Measurements from ENCODE around the gene TEX38.
"Not testable (repeated sequence)": the region's sequence is repeated elsewhere in the genome, so short reads cannot be mapped to it uniquely, and the experiment has no call there.

The TEX38 gene

DNA sequence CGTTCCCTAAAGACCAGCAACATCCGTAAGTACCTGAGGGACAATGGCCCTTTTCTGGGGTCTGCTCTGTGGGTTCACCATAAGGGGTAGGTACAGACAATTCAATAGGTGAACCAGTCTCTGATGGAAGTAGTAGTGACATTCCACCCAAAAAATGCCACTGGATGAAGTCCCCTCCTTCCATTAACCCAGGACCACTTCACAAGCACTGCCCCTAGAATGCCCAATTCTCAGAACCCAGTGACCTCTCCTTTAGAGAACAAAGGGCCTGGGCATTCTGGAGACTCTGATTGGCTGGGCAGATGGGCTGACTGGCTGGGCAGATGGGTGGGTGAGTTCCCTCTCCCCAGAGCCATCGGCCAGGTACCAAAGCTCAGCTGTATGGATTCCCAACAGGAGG lies at the start of gene TEX38:
TSS of gene TEX38 (plus strand) at position 301 of the 400 bp plus-strand sequence. CDS start at position 382, 81 bp downstream.
- no peak for DNase-seq (ENCODE audit: low read depth)

DNA sequence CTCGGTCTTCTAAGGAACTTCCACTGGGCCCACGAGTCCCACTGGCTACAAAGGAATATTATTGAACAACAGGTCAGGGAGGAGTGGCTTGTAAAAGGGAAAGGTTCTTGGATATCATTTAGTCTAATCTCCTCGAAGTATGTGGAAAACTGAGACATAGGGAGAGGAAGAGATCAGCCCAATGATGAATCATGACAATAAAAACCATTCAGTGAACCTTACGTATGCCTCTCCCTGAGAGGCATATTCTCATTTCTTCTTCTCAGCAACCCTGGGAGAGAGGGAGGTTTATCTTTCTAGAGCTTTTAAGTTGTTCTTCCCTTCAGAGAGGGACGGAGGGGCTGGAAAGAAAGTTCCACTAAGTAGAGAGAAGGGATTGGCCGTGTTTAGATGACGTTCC lies 49.7 kb upstream of the TEX38 start:
- DNase-seq (ENCODE audit: low read depth), result peak; percentile 54

DNA sequence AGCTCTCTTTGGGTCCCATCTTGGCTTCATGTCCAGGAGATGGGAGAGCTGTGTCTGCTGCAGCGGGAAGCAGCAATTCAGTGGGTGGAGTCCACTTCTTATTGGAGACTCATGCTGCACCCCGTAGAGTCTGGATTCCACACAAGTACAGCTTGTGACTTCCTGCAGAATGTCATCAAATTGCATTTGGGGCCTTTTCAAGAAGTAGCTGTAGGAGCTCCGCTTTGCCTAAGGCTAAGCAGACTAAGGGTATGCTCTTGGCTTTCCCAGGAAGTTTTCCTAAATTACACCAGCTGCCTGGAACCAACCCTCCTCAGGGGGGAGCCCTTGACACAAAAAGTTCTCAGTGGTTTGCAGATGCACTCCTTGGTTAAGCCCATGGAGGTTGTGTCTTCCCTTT lies 49.3 kb upstream of the TEX38 start:
- peak; percentile 47 for DNase-seq (ENCODE audit: low read depth)

DNA sequence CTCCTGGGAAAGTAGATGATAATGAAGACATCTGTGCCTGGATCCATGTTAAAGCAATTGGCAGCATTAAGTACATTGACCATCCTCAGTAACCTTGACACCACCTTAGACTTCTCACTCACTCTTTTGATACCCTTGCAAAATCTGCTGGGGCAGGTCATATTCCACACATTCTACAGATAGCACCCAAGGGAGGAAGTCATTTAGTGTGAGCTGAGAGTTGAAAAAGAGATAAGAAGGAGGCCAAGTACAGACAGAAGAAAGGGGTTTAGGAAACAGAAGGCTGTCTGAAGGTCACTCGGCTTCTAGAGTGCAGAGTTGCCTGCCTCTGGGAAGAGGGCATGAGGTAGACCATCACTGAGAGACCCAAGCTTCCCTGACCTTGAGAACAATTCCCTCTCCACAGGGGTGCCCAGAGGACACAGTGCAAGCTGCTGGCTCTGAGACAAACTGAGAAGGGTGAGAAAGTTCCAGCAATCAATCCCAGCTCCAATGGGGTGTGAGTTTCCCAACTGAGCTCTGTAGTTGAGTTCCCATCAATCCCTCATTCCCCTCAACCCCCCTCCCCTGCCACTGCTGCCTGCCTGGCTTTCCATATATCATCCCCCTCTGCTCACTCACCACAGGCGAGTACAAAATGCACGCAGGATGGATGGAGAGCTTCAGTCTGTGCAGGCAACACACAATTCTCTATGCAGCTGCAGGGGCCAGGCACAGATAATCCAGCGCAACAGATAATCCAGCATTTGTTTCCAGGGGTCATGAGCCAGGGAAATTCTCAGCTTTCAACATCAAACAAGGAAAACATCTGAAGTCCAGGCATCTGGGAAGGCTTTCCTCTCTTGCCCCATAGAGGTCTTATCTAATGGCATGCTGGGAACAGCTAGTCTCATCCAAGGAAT lies 47.7 kb upstream of the TEX38 start:
- no peak for DNase-seq (ENCODE audit: low read depth)

DNA sequence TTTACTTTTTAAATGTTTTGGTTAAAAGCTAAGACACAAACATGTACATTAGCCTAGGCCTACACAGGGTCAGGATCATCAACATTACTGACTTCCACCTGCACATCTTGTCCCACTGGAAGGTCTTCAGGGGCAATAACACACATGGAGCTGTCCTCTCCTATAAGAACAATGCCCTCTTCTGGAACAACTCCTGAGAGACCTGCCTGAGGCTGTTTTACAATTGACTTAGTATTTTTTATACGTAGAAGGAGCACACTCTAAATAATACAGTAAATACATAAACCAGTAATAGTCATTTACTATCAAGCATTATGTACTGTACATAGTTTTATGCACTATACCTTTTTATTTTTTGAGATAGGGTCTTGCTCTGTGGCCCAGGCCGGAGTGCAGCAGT lies 40.9 kb upstream of the TEX38 start:
- no peak for DNase-seq (ENCODE audit: low read depth)

DNA sequence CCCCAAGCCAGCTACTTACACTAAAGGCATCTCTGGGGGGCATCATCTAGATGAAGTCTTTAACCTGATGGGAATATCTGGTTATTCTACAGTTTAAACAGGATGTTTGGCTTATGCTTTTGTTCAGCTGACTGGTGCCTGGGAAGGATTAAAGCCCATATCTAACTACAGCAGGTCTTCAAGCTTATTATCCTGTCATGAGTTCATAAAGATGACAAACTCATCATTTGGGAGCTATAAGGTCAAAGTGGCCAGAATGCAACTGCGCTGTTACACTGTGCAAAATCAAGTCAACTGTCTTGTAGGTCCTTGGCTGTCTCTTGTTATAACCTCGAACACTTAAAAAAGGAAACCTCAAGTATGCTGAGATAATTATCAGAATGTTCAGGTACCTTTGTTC lies 36.4 kb upstream of the TEX38 start:
- no peak for DNase-seq (ENCODE audit: low read depth)

DNA sequence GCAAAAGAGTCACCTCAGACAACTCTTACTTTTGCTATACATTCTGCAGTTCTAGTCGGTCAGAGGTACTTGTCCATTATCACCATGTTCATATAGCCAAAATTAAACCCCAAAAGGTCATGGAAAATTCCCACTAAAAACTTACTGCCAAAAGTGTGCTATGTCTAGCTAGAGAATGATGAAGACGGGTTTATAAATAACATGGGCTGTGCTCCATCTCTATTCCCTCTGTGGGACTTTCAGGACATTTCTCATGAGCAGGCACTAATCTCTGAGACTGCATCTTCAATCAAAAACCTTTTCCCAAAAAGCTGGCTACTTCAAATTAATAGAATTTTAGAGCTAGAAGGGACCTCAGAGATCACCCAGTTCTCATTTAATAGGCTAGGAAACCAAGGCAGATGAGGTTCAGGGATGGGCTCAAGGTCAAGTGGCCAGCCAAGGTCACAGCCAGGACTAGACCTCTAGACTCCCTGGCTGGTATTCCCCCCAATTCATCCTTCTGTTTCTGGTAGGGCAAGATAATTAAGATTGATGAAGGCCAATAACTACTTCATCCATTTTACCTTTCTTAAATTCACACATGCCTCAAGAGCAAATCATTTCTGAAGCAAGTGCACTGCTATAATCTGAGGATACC lies 34.1 kb upstream of the TEX38 start:
- no peak for DNase-seq (ENCODE audit: low read depth)

DNA sequence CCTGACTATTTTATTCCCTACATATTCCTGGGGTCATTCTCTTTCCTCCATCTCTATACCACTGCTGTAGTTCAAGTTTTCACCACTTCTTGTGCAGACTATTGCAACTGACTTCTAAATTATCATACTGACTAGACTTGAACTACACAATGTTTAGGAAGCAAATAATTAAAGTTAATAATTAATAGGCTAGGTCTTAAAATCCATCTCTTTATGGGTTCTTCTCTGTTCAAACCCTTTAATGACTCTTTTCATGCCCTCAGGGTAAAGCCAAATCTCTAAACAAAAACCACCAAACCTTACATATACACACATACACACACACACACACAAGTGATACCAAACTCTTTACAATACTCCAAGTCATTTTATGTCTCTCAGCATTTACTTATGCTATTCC lies 32.7 kb upstream of the TEX38 start:
- DNase-seq (ENCODE audit: low read depth), result no peak

DNA sequence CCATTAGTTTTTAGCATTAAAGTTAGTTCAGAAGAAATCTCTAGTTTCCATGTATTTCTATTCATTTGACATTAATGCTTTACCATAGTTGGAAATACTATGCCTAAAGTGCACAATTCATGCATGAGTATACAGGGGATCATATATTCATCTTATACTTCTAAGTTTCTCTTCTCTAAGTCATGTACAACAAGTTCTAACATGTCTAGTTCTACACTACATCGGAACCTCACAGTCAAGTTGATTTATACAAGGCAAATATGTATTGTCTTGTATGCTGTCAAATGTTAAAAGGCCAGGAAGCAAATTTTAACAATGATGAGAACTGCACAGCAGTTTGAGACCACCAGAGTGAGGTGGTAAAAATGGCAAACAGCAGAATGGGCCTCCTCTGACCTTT lies 32.1 kb upstream of the TEX38 start:
- no peak for DNase-seq (ENCODE audit: low read depth)

DNA sequence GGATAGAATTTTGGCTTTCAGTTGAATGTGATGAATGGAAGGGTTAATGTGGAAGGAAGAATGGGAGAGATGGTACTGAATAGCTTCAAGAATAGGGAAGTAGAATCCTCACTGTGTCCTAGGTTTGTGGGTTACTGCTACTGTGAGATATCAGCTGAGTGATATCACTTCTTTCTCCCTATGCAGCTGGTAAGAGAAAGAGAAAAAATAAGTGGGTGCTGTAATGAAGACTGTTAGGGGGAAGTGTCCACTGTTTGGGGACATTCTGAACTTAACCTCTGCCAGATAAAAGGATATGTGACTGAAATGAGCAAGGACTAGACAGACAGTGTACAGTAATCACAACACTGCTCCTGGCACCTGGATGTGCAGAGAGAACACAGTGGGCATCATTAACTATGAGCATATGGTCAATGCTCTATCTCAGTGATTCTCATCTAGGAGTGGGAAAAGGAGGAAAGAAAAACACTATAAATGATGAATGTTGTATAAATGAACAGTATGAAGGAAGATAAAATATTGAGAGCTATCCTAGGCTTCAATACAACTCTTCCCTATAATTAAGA lies 29.5 kb upstream of the TEX38 start:
- DNase-seq (ENCODE audit: low read depth), result no peak

DNA sequence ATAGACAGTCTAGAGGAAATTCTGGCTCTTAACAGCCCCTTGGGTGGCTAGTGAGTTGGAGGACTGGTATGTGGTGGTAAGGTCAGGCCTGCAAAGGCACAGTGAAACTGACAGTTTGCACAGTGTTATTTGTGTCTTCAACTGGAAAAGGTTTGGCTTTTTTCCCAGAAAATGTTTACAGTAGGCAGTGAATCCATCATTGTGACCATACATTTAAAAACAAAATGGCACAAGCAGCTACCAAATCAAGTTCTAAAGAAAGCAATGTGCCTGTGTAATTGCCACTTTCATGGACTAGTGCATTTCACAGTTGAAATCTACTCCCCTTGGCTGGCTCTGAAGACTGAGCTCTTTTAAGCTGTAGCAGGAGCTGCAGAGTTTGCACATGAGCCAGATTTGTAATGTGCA lies 28.3 kb upstream of the TEX38 start:
- DNase-seq (ENCODE audit: low read depth), result peak; percentile 91

DNA sequence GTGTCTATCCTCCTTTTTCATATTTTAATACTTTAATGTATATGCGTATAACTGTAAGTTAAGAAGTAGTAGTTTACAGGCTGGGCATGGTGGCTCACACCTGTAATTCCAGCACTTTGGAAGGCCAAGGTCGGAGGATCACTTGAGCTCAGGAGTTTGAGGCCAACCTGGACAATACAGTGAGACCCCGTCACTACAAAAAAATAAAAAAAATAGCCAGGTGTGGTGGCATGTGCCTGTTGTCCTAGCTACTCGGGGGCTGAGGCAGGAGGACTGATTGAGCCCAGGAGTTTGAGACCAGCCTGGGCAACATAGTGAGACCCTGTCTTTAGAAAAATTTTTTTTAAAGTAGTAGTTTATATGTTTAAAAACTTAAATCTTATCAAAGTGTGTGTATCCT lies 25.8 kb upstream of the TEX38 start:
- DNase-seq (ENCODE audit: low read depth), result no peak

DNA sequence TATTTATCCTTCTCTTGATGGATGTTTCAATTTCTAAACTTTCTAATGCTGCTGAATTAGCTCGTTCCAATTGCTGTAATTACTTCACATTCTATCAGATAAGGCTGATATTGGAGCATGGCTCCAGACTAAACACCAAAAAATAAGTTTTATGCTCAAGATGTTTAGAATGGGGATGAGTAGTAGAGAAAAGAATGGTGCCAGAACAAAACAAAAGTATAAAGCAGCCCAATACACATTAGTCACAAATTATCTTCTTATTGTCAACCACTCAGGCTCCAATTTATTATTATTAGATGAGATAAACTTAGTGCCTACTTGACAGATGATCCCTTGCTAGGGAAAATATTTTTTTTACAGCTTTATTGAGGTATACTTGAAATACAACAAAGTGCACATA lies 25.3 kb upstream of the TEX38 start:
- DNase-seq (ENCODE audit: low read depth), result no peak

DNA sequence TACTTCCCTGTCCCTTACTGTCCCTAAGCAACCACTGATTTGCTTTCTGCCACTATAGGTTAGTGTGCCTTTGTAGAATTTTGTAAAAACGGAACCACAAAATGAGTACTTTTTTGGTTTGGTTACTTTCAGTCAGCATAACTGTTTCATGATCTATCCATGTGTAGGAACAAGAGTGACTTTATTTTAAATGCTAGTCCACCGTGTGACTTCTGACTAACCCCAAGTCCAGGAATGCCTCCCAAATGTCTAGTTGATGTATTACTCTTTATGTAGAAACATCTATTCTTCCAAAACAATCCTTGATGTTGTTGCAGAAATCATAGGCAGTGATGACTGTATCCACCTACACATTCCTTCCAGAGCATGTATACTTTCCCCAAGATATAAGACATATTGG lies 24.8 kb upstream of the TEX38 start:
- peak; percentile 12 for DNase-seq (ENCODE audit: low read depth)

DNA sequence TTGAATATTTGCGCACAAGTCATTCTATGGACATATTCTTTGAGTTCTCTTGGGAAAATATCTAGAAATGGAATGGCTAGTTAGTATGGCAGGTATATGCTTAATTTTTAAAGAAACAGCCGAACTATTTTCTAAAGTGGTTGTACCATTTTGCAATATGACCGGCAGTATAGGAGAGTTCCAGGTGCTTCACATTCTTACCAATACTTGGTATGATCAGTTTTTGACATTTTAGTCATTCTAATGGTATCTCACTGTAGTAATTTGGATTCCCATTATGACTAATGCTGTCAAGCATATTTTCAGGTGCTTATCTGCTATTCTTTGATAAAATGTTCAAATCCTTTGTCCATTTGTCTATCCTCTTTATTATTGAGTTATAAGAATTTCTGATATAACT lies 24.0 kb upstream of the TEX38 start:
- DNase-seq (ENCODE audit: low read depth), result no peak

DNA sequence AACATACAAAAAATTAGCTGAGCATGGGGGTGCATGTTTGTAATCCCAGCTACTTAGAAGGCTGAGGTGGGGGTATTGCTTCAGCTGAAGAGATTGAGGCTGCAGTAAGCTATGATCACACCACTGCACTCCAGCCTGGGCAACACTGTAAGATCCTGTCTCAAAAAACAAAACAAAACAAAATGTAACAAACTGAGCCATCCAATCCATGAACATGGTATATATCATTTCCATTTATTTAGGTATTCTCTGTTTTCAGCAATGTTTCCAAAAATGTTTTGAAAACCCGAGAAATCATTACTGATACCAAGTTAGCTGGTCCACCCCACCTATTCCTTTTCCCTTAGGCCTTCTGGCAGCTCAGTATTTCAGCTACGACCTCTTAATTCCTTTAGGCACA lies 21.9 kb upstream of the TEX38 start:
- DNase-seq (ENCODE audit: low read depth), result no peak

DNA sequence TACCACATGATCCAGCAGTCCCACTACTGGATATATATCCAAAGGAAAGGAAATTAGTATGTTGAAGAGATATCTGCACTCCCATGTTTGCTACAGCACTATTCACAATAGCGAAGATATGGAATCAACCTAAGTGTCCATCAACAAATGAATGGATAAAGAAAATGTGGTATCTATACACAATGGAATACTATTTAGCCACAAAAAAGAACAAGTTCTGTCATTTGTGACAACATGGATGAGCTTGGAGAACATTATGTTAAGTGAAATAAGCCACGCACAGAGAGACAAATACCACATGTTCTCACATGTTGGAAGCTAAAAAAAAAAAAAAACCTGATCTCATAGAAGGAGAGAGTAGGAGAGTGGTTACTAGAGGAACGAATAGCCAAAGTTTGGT lies 21.2 kb upstream of the TEX38 start:
- no peak for DNase-seq (ENCODE audit: low read depth)

DNA sequence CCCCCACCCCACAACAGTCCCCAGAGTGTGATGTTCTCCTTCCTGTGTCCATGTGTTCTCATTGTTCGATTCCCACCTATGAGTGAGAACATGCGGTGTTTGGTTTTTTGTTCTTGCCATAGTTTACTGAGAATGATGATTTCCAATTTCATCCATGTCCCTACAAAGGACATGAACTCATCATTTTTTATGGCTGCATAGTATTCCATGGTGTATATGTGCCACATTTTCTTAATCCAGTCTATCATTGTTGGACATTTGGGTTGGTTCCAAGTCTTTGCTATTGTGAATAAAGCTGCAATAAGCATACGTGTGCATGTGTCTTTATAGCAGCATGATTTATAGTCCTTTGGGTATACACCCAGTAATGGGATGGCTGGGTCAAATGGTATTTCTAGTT lies 20.5 kb upstream of the TEX38 start:
- not testable (repeated sequence) for DNase-seq (ENCODE audit: low read depth)

DNA sequence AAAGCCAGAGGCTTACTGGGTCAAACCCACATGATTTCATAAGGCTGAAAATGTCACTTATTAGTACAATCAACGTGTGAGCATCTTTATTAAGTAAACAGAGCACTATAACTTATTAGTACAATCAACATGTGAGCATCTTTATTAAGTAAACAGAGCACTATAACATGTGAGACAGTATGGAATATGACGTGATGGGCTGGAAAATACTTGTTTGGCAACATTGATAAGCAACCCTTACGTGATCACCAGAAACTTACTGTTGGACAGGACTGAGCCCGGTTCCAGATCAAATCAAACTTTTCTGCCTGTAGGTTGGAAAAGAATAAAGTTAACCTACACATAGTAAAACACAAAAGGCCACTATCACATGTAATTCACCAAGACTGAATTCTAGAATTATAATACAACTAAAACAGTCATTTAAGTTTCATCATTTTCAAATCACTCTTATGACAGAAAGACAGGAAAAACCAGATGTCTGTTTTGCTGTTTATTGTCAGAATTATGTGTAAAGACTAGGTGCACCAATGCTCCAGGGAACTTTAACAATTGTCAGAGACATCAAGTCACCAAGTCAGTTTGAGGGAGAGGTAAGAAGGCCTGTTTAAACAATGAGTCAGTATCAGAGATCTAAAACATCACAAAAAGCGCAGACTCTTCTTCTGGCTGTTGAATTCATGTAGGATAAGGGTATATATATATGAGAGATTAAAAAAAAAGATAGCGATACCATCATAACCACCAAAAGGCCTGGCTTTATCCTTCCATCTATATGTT lies 19.1 kb upstream of the TEX38 start:
- no peak for DNase-seq (ENCODE audit: low read depth)

DNA sequence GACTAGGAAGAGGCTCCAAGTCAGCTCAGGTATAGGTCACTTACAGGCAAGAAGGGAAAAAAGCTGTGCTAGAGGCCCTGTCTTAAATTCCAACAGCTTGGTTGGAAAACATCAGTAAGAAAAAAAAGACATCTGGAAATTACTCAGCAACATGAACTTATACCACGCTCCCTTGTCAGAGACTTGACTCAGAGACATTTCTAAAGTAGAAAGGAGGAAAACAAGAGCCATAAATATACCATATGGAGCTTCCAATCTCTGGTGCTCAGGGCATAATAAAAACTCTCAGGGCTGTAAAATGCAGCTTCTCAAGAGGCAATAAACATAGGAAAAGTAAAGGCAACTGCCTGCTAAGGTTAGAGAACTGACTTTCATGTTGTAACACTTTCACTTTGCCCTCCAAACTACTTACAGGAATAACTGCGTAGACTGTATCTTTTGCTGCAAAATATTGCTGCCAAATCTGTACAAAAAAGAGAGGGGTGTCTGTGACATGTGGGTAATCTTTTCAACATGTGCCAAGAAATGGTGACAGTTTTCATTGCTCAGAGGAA lies 18.2 kb upstream of the TEX38 start:
- no peak for DNase-seq (ENCODE audit: low read depth)

DNA sequence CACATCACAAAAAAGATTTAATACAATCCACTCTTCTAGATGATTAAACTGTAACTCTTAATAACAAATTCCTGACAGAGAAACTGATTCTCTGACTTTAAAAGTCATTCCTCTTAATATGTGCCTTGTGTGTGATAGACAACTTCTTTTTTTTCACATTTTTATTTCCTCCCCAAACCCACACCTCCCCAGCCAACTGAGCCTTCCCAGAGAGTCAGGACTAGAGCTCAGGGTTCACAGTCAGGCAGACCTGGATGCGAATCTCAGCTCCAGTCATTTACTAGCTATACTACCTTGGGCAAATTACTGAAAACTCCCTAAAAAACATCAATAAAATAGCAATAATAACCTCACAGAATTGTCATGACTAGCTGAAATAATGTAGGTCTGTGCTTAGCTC lies 17.6 kb upstream of the TEX38 start:
- DNase-seq (ENCODE audit: low read depth), result no peak

DNA sequence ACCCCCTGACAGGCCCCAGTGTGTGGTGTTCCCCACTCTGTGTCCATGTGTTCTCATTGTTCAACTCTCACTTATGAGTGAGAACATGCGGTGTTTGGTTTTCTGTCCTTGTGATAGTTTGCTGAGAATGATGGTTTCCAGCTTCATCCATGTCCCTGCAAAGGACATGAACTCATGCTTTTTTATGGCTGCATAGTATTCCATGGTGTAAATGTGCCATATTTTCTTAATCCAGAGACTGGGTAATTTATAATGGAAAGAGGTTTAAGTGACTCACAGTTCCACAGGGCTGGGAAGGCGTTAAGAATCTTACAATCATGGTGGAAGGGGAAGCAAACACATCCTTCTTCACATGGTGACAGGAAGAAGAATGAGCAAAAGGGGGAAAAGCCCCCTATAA lies 17.0 kb upstream of the TEX38 start:
- not testable (repeated sequence) for DNase-seq (ENCODE audit: low read depth)
